H9 (cell line): ENCODE data around the gene RCAN3. TPM values are rescaled to one million over a fixed set of nuclear protein-coding genes. Genes with fewer than 3 reads are reported as not detected.

Source experiments
- DNase-seq: peaks from one replicate; pipeline ENCODE4 v3.0.0-alpha.2; 2017
- H2AFZ ChIP-seq: one replicate; pipeline ENCODE4 v1.6.1; 2013; ENCODE audit warnings: mild to moderate bottlenecking, low read length, control low read depth, moderate library complexity
- H2AK5ac ChIP-seq: 2 replicates; pipeline ENCODE4 v1.6.1; 2013; ENCODE audit warnings: low read length, control low read depth, mixed read lengths; ENCODE audit not compliant: insufficient read length
- H2BK120ac ChIP-seq: one replicate; pipeline ENCODE4 v1.6.1; 2013; ENCODE audit warnings: low read depth, mild to moderate bottlenecking, low read length, control low read depth, inconsistent platforms; ENCODE audit not compliant: poor library complexity, severe bottlenecking
- H2BK12ac ChIP-seq: 2 replicates; pipeline ENCODE4 v1.6.1; 2013; ENCODE audit warnings: low read length, control low read depth, mixed read lengths, low read depth; ENCODE audit not compliant: insufficient read length
- H2BK15ac ChIP-seq: 2 replicates; pipeline ENCODE4 v1.6.1; 2013; ENCODE audit warnings: low read depth, low read length, control low read depth
- H2BK20ac ChIP-seq: one replicate; pipeline ENCODE4 v1.6.1; 2013; ENCODE audit warnings: low read depth, mild to moderate bottlenecking, low read length, control low read depth, inconsistent platforms; ENCODE audit not compliant: poor library complexity, severe bottlenecking
- H2BK5ac ChIP-seq: 2 replicates; pipeline ENCODE4 v1.6.1; 2013; ENCODE audit warnings: low read length, control low read depth, mixed read lengths; ENCODE audit not compliant: insufficient read length
- H3K14ac ChIP-seq: 2 replicates; pipeline ENCODE4 v1.6.1; 2013; ENCODE audit warnings: low read length, control low read depth; ENCODE audit not compliant: insufficient read depth
- H3K18ac ChIP-seq: 2 replicates; pipeline ENCODE4 v1.6.1; 2013; ENCODE audit warnings: low read depth, mild to moderate bottlenecking, mixed read lengths, low read length, control low read depth; ENCODE audit not compliant: insufficient read length
- H3K23ac ChIP-seq: 2 replicates; pipeline ENCODE4 v1.6.1; 2013; ENCODE audit warnings: low read length, control low read depth, mixed read lengths, low read depth; ENCODE audit not compliant: insufficient read length
- H3K23me2 ChIP-seq: 2 replicates; pipeline ENCODE4 v1.6.1; 2013; ENCODE audit warnings: low read depth, mild to moderate bottlenecking, mixed read lengths, low read length, control low read depth; ENCODE audit not compliant: insufficient read length, poor library complexity, severe bottlenecking
- H3K27ac ChIP-seq: 2 replicates; pipeline ENCODE4 v1.5.1; 2013; ENCODE audit warnings: low read length, control low read depth, mixed read lengths, low read depth; ENCODE audit not compliant: insufficient read length
- H3K27me3 ChIP-seq: 2 replicates; pipeline ENCODE4 v1.6.1; 2013; ENCODE audit warnings: low read length, control low read depth, inconsistent platforms; ENCODE audit not compliant: insufficient read depth
- H3K4ac ChIP-seq: 2 replicates; pipeline ENCODE4 v1.6.1; 2013; ENCODE audit warnings: low read depth, mild to moderate bottlenecking, control low read depth, inconsistent platforms, low read length, moderate library complexity
- H3K4me1 ChIP-seq: 2 replicates; pipeline ENCODE4 v1.6.1; 2013; ENCODE audit warnings: low read length, control low read depth, inconsistent platforms; ENCODE audit not compliant: insufficient read depth
- H3K4me2 ChIP-seq: 2 replicates; pipeline ENCODE4 v1.6.1; 2013; ENCODE audit warnings: low read length, control low read depth, mixed read lengths; ENCODE audit not compliant: insufficient read length, insufficient read depth
- H3K56ac ChIP-seq: 2 replicates; pipeline ENCODE4 v1.6.1; 2013; ENCODE audit warnings: low read depth, mild to moderate bottlenecking, mixed read lengths, low read length, control low read depth; ENCODE audit not compliant: insufficient read length
- H3K79me1 ChIP-seq: 2 replicates; pipeline ENCODE4 v1.6.1; 2013; ENCODE audit warnings: low read depth, mild to moderate bottlenecking, moderate library complexity, low read length, control low read depth, inconsistent platforms; ENCODE audit not compliant: insufficient read depth, poor library complexity, severe bottlenecking
- H3K79me2 ChIP-seq: 2 replicates; pipeline ENCODE4 v1.6.1; 2013; ENCODE audit warnings: low read length, control low read depth, inconsistent platforms; ENCODE audit not compliant: insufficient read depth
- H3K9ac ChIP-seq: 2 replicates; pipeline ENCODE4 v1.6.1; 2013; ENCODE audit warnings: low read length, control low read depth, mixed read lengths; ENCODE audit not compliant: insufficient read length; ENCODE audit errors: extremely low read depth
- H3K9me3 ChIP-seq: one replicate; pipeline ENCODE4 v1.6.1; 2013; ENCODE audit warnings: low read depth, low read length, inconsistent platforms; ENCODE audit not compliant: control insufficient read depth
- H3T11ph ChIP-seq: one replicate; pipeline ENCODE4 v1.6.1; 2013; ENCODE audit warnings: mild to moderate bottlenecking, low read length, control low read depth, inconsistent platforms
- H4K20me1 ChIP-seq: one replicate; pipeline ENCODE4 v1.6.1; 2013; ENCODE audit not compliant: control insufficient read depth, insufficient read length, insufficient read depth
- H4K5ac ChIP-seq: 2 replicates; pipeline ENCODE4 v1.6.1; 2013; ENCODE audit warnings: low read depth, mild to moderate bottlenecking, mixed read lengths, low read length, control low read depth; ENCODE audit not compliant: insufficient read length
- H4K8ac ChIP-seq: replicated peaks from 2 replicates; pipeline ENCODE4 v1.6.1; 2013; ENCODE audit warnings: low read length, control low read depth, mixed read lengths, low read depth; ENCODE audit not compliant: insufficient read length
- H4K91ac ChIP-seq: 2 replicates; pipeline ENCODE4 v1.6.1; 2013; ENCODE audit warnings: low read depth, mild to moderate bottlenecking, moderate library complexity, mixed read lengths, low read length, control low read depth; ENCODE audit not compliant: insufficient read length
- H3K27ac Mint-ChIP-seq, 3 experiments: 2 replicates in 2 of 3; 3 replicates in 1 of 3; pipeline ENCODE4 v1.8.0; 2020 to 2021; ENCODE audit warnings: mixed read lengths in 3 of 3, mild to moderate bottlenecking in 1 of 3, moderate library complexity in 1 of 3
- H3K27me3 Mint-ChIP-seq: 2 replicates; pipeline ENCODE4 v1.8.0; 2021; ENCODE audit warnings: low read depth, mild to moderate bottlenecking, moderate library complexity, mixed read lengths
- H3K36me3 Mint-ChIP-seq, 3 experiments: 2 replicates in 2 of 3; 3 replicates in 1 of 3; pipeline ENCODE4 v1.8.0; 2020 to 2021; ENCODE audit warnings: low read depth in 3 of 3, mixed read lengths in 3 of 3; ENCODE audit not compliant: insufficient read depth in 1 of 3
- H3K4me1 Mint-ChIP-seq, 2 experiments: 2 replicates each; pipeline ENCODE4 v1.8.0; 2020; ENCODE audit warnings: mixed read lengths in 2 of 2
- H3K4me3 Mint-ChIP-seq, 2 experiments: 2 replicates in 1 of 2; 3 replicates in 1 of 2; pipeline ENCODE4 v1.8.0; 2020 to 2021; ENCODE audit warnings: mild to moderate bottlenecking in 2 of 2, mixed read lengths in 2 of 2, moderate library complexity in 1 of 2
- H3K9me3 Mint-ChIP-seq, 2 experiments: 2 replicates in 1 of 2; 3 replicates in 1 of 2; pipeline ENCODE4 v1.8.0; 2020; ENCODE audit warnings: mild to moderate bottlenecking in 2 of 2, mixed read lengths in 2 of 2, moderate library complexity in 1 of 2
- WGBS: extraction: QIAGEN DNeasy Blood & Tissue Kit; methylation state at CpG from one replicate; pipeline ENCODE4 v1.1.7; 2013; ENCODE audit warnings: missing lambda C conversion rate, low lambda C conversion rate, mixed read lengths; ENCODE audit not compliant: insufficient read length; ENCODE audit errors: extremely low coverage; 5-methylcytosine and 5-hydroxymethylcytosine counted together
- total RNA-seq: library from RNA; stranded (reverse); gene quantifications from 2 replicates; pipeline ENCODE4 v1.2.1, GENCODE V29; 2021
- TF ChIP-seq, protein P1 (sequence below): fragments of 200-600 bp; sonication (generic); conservative IDR thresholded peaks from 3 replicates; pipeline ENCODE4 v1.8.0; 2021; ENCODE audit warnings: antibody characterized with exemption, mild to moderate bottlenecking

Gene RCAN3
- total RNA-seq, 1 experiment from 2014 or later = 13.0 TPM

DNA sequence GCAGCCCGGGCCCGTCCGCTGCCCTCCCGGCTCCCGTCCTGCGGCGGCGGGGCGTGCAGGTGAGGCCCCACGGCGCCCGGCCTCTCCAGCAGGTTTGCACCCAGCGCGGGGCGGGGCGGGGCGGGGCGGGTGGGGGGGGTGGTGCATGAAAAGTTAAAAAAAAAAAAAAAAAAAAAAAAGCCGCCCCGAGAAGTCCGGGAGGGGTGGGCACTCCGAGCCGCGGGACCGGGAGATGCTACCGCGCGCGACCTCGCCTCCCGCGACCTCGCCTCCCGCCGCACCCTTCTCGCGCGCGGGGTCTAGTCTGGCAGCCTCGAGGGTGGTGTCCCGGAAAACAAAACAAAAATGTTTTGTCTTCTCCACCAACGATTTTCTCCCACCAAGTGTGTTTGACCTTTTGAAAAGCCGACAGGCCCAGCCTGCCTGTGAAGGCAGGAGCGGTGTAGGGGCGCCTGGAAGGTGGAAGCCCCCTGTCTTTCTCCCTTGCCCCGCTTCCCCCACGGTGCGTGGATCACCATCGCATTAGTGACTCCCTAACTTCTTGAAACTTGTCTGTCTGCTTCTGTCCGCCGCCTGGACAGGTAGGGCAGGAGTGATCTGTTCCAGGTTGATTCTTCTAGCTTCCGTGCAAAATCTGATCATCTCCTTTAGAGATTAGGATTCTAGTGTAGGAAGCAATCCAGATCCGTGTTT lies 569 bp downstream of the RCAN3 start:
- H3K79me2 ChIP-seq = no peaks in the 10 kb centered on the region
- no peak for DNase-seq
- H3K9me3 Mint-ChIP-seq = no peaks in the 10 kb centered on the region
- no peak overlapping the region for H2AK5ac ChIP-seq
- H3K4ac ChIP-seq = no peak overlapping the region
- no peak overlapping the region for H3K23ac ChIP-seq
- no peaks in the 10 kb centered on the region; a peak in 1 of 7 replicates for H3K36me3 Mint-ChIP-seq
- no peak overlapping the region for H3K18ac ChIP-seq
- H3K27me3 ChIP-seq = no peaks in the 10 kb centered on the region
- H4K8ac ChIP-seq = no peak overlapping the region
- H3K4me2 ChIP-seq = peak overlapping the region; percentile 71
- H3T11ph ChIP-seq = no peak overlapping the region
- peaks cover 4% of the 10 kb centered on the region; the same call in 1 of the 2 replicates for H3K4me1 ChIP-seq
- no peaks in the 10 kb centered on the region for H4K20me1 ChIP-seq
- H3K27me3 Mint-ChIP-seq = peaks cover 7% of the 10 kb centered on the region
- H3K56ac ChIP-seq = no peak overlapping the region
- H2BK12ac ChIP-seq = no peak overlapping the region
- H3K27ac ChIP-seq = no peak overlapping the region
- H4K5ac ChIP-seq = no peak overlapping the region
- TF ChIP-seq, protein P1, sequence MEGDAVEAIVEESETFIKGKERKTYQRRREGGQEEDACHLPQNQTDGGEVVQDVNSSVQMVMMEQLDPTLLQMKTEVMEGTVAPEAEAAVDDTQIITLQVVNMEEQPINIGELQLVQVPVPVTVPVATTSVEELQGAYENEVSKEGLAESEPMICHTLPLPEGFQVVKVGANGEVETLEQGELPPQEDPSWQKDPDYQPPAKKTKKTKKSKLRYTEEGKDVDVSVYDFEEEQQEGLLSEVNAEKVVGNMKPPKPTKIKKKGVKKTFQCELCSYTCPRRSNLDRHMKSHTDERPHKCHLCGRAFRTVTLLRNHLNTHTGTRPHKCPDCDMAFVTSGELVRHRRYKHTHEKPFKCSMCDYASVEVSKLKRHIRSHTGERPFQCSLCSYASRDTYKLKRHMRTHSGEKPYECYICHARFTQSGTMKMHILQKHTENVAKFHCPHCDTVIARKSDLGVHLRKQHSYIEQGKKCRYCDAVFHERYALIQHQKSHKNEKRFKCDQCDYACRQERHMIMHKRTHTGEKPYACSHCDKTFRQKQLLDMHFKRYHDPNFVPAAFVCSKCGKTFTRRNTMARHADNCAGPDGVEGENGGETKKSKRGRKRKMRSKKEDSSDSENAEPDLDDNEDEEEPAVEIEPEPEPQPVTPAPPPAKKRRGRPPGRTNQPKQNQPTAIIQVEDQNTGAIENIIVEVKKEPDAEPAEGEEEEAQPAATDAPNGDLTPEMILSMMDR = no peak
- no peak overlapping the region for H2BK20ac ChIP-seq
- H4K91ac ChIP-seq = no peak overlapping the region
- H2BK120ac ChIP-seq = no peak overlapping the region
- H3K27ac Mint-ChIP-seq = peak overlapping the region in 1 of 3 experiments; percentile 81; a peak in 2 of 7 replicates
- no CpG with 5 or more reads among the region's 53 CpGs for WGBS
- no peak overlapping the region for H2BK5ac ChIP-seq
- H3K9ac ChIP-seq = no peak overlapping the region
- no peaks in the 10 kb centered on the region for H3K9me3 ChIP-seq
- H2AFZ ChIP-seq = no peak overlapping the region
- no peak overlapping the region for H2BK15ac ChIP-seq
- no peaks in the 10 kb centered on the region for H3K79me1 ChIP-seq
- H3K4me1 Mint-ChIP-seq = peaks cover 52 to 56% of the 10 kb centered on the region in 2 experiments
- H3K23me2 ChIP-seq = peaks cover 9% of the 10 kb centered on the region
- H3K4me3 Mint-ChIP-seq = peak overlapping the region; percentile 82 to 95
- peak overlapping the region; percentile 43; the same call in 1 of the 2 replicates for H3K14ac ChIP-seq
